Forelimb muscle (tissue), 1 donor: ENCODE measurements around the gene PFKP. TPM values are rescaled to one million over a fixed set of nuclear protein-coding genes. Genes with fewer than 3 reads are reported as not detected.
"Not testable (repeated sequence)": the region's sequence is repeated elsewhere in the genome, so short reads cannot be mapped to it uniquely, and the experiment has no call there.

Source experiments
- DNase-seq: peaks from one replicate; pipeline ENCODE4 v3.0.0-alpha.2; 2013; ENCODE audit warnings: low read depth
- polyA plus RNA-seq: library from polyadenylated mRNA; unstranded; fragments of 120-200 nt; gene quantifications from one replicate; pipeline ENCODE4 v1.2.1, GENCODE V29; 2013; ENCODE audit not compliant: insufficient read length

PFKP gene
- polyA plus RNA-seq, 1 donor: 23.8 TPM

- no peak for DNase-seq
These were observed 31.3 kb downstream of the PFKP start for GRCh38 chr10:3098689-3099088.

- no peak for DNase-seq
These were observed 32.1 kb downstream of the PFKP start for GRCh38 chr10:3099291-3100092.

GRCh38 chr10:3100093-3100792 lies 32.9 kb downstream of the PFKP start:
- no peak for DNase-seq

GRCh38 chr10:3100856-3101640 lies 33.7 kb downstream of the PFKP start:
- DNase-seq: no peak

- DNase-seq: no peak
These were observed 35.5 kb downstream of the PFKP start for GRCh38 chr10:3102720-3103427.

- DNase-seq: no peak
These were observed 36.3 kb downstream of the PFKP start for GRCh38 chr10:3103646-3104045.

GRCh38 chr10:3104251-3104918 lies 37.0 kb downstream of the PFKP start:
- no peak for DNase-seq

GRCh38 chr10:3105166-3105565 lies 37.8 kb downstream of the PFKP start:
- no peak for DNase-seq

GRCh38 chr10:3105905-3106304 lies 38.6 kb downstream of the PFKP start:
- DNase-seq: no peak

GRCh38 chr10:3106328-3106727 lies 39.0 kb downstream of the PFKP start:
- not testable (repeated sequence) for DNase-seq

GRCh38 chr10:3106928-3107425 lies 39.6 kb downstream of the PFKP start:
- no peak for DNase-seq

GRCh38 chr10:3107426-3107961 lies 40.1 kb downstream of the PFKP start:
- no peak for DNase-seq

GRCh38 chr10:3108033-3108432 lies 40.7 kb downstream of the PFKP start:
- no peak for DNase-seq

GRCh38 chr10:3108575-3109105 lies 41.3 kb downstream of the PFKP start:
- DNase-seq: no peak

GRCh38 chr10:3109196-3109595 lies 41.8 kb downstream of the PFKP start:
- DNase-seq: no peak

- no peak for DNase-seq
These were observed 42.3 kb downstream of the PFKP start for GRCh38 chr10:3109633-3110032.

- no peak for DNase-seq
These were observed 43.7 kb downstream of the PFKP start for GRCh38 chr10:3110782-3111620.

GRCh38 chr10:3111621-3112163 lies 44.3 kb downstream of the PFKP start:
- no peak for DNase-seq

- no peak for DNase-seq
These were observed 46.0 kb downstream of the PFKP start for GRCh38 chr10:3113343-3113720.
